ENCODE data around the gene EIF4B. TPM values are rescaled to one million over a fixed set of nuclear protein-coding genes. Genes with fewer than 3 reads are reported as not detected.

The EIF4B gene, protein sequence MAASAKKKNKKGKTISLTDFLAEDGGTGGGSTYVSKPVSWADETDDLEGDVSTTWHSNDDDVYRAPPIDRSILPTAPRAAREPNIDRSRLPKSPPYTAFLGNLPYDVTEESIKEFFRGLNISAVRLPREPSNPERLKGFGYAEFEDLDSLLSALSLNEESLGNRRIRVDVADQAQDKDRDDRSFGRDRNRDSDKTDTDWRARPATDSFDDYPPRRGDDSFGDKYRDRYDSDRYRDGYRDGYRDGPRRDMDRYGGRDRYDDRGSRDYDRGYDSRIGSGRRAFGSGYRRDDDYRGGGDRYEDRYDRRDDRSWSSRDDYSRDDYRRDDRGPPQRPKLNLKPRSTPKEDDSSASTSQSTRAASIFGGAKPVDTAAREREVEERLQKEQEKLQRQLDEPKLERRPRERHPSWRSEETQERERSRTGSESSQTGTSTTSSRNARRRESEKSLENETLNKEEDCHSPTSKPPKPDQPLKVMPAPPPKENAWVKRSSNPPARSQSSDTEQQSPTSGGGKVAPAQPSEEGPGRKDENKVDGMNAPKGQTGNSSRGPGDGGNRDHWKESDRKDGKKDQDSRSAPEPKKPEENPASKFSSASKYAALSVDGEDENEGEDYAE
- polyA plus RNA-seq (2012; rRNA removed) = 267 and 292 TPM in 2 replicates
- polyA plus RNA-seq (2012; cell fraction: cytosol; rRNA removed) = 346 and 371 TPM in 2 replicates
- 127 and 164 TPM in 2 replicates for polyA plus RNA-seq (2012; cell fraction: nucleus; rRNA removed)

DNA sequence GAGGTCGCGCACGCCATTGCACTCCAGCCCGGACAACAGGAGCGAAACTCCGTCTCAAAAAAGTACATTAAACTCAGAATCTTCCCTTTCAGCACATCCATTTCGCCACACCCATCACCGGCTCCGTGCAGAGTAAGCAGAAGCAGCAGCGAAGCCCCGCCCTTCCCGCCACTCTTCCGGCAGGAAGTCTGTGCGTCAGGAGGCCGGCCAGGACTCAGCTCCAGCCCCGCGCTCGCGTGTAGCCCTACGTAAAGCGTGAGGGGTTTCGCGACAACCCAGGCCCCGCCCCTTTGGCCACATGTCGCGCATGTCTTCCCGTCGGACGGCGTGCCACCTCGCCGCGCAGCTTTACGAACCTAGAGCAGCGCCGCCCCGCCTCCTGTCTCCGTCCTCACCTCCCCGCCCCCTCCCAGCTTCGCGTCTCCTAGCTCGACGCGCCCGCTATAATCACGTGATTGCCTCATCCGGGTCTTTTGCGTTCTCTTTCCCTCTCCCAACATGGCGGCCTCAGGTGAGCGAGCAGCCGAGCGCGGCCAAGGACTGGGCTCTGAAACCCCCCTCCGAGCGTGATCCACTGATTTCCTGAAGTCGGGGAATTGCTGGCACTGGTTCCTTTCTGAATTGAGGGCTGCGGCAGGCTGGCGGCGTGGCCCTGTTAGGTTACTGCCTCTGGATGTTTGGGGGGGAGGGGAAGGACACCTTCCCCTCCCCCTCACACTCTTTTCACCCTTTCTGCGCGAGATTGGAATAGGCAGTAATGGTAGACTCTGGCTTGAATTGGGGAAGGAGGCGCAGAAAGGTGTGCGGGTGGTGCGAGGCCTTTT, at the start of gene EIF4B:
Gene EIF4B (plus strand): TSS at position 471 of the 824 bp plus-strand sequence. CDS start 28 bp downstream, at position 499.
- peaks cover 7% of the 10 kb centered on the region for H3F3A ChIP-seq (replicated peaks; ENCODE audit: insufficient read depth)
- WGBS (ENCODE audit: low lambda C conversion rate) = under 1% methylated on average over 41 of the region's 64 CpGs
- H3K9ac ChIP-seq = peak within 1 kb of the TSS; percentile 93
- peaks cover 11 to 30% of the 10 kb centered on the region in 2 experiments for H3K36me3 ChIP-seq (replicated peaks in 1 of 2; ENCODE audit: control insufficient read depth in 1 of 2, insufficient read depth in 2 of 2, low read length in 1 of 2)
- H3K4me1 ChIP-seq (ENCODE audit: control insufficient read depth in 1 of 2, insufficient read depth in 2 of 2, low read depth in 1 of 2, low read length in 1 of 2) = peaks cover 14 to 19% of the 10 kb centered on the region in 2 experiments; a peak in 3 of 4 replicates
- H3K4me3 ChIP-seq (ENCODE audit: low read depth in 2 of 2, low read length in 1 of 2) = peak within 1 kb of the TSS; percentile 62 to 97
- H2AFZ ChIP-seq (ENCODE audit: low read depth) = peak within 1 kb of the TSS; percentile 88
- no peaks in the 10 kb centered on the region for H3K9me2 ChIP-seq
- H3K27me3 ChIP-seq (ENCODE audit: insufficient read depth) = no peaks in the 10 kb centered on the region
- POLR2A ChIA-PET = interaction anchor here (0.8 to 1.8 kb wide), 5 partner anchors 11 to 175 kb away, joined by 3 to 8 read pairs (median 3); partner anchors contain the start of gene CSAD
- DNase-seq = peak; percentile 95
- H4K20me1 ChIP-seq (ENCODE audit: insufficient read depth) = peaks cover 43% of the 10 kb centered on the region
- peak within 1 kb of the TSS; percentile 90 to 92 for H3K27ac ChIP-seq (ENCODE audit: low read depth in 2 of 2, low read length in 1 of 2)
- peaks cover 59% of the 10 kb centered on the region for H3K79me2 ChIP-seq (ENCODE audit: insufficient read depth)
- H3K9me3 ChIP-seq = no peaks in the 10 kb centered on the region
- H3K4me2 ChIP-seq = peak within 1 kb of the TSS; percentile 89
- CTCF ChIA-PET = interaction anchor here (0.7 to 2.1 kb wide), 6 partner anchors 20 to 289 kb away, joined by 3 to 10 read pairs (median 4); partner anchors contain the start of gene PFDN5
- no peak for TF ChIP-seq MEF2A (IDR thresholded peaks at IDR 0.05; ENCODE audit: borderline replicate concordance, low read depth)
- no peak for TF ChIP-seq FOXJ3 (CRISPR knock-in tag; IDR thresholded peaks at IDR 0.05)
- TF ChIP-seq MXI1 (IDR thresholded peaks at IDR 0.05; ENCODE audit: low read depth, low read length) = peak; percentile 98
- no peak for TF ChIP-seq FOSL2 (IDR thresholded peaks at IDR 0.05; ENCODE audit: borderline replicate concordance, low read depth)
- TF ChIP-seq GATA2 (CRISPR knock-in tag; IDR thresholded peaks at IDR 0.05) = no peak
- TF ChIP-seq NRF1 (IDR thresholded peaks at IDR 0.05; ENCODE audit: low read depth, low read length) = peak; percentile 80
- TF ChIP-seq, protein P1, sequence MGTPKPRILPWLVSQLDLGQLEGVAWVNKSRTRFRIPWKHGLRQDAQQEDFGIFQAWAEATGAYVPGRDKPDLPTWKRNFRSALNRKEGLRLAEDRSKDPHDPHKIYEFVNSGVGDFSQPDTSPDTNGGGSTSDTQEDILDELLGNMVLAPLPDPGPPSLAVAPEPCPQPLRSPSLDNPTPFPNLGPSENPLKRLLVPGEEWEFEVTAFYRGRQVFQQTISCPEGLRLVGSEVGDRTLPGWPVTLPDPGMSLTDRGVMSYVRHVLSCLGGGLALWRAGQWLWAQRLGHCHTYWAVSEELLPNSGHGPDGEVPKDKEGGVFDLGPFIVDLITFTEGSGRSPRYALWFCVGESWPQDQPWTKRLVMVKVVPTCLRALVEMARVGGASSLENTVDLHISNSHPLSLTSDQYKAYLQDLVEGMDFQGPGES (IDR thresholded peaks at IDR 0.05; ENCODE audit: low read depth, low read length) = no peak
- no peak for TF ChIP-seq EP300 (IDR thresholded peaks at IDR 0.05; ENCODE audit: borderline replicate concordance in 1 of 2, low read depth in 1 of 2, low read length in 1 of 2)
- TF ChIP-seq SIN3A (IDR thresholded peaks at IDR 0.05; ENCODE audit: borderline replicate concordance, low read depth, low read length) = no peak; the same call in 1 of the 2 replicates
- TF ChIP-seq GABPA (IDR thresholded peaks at IDR 0.05; ENCODE audit: low read depth) = peak; percentile 72
- TF ChIP-seq, protein P2, sequence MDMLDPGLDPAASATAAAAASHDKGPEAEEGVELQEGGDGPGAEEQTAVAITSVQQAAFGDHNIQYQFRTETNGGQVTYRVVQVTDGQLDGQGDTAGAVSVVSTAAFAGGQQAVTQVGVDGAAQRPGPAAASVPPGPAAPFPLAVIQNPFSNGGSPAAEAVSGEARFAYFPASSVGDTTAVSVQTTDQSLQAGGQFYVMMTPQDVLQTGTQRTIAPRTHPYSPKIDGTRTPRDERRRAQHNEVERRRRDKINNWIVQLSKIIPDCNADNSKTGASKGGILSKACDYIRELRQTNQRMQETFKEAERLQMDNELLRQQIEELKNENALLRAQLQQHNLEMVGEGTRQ (IDR thresholded peaks at IDR 0.05; ENCODE audit: borderline replicate concordance, low read depth, low read length) = peak; percentile 60; the same call in 1 of the 2 replicates
- TF ChIP-seq POLR2AphosphoS5 (IDR thresholded peaks at IDR 0.05; ENCODE audit: low read depth, low read length) = peak; percentile 75
- TF ChIP-seq, protein P3, sequence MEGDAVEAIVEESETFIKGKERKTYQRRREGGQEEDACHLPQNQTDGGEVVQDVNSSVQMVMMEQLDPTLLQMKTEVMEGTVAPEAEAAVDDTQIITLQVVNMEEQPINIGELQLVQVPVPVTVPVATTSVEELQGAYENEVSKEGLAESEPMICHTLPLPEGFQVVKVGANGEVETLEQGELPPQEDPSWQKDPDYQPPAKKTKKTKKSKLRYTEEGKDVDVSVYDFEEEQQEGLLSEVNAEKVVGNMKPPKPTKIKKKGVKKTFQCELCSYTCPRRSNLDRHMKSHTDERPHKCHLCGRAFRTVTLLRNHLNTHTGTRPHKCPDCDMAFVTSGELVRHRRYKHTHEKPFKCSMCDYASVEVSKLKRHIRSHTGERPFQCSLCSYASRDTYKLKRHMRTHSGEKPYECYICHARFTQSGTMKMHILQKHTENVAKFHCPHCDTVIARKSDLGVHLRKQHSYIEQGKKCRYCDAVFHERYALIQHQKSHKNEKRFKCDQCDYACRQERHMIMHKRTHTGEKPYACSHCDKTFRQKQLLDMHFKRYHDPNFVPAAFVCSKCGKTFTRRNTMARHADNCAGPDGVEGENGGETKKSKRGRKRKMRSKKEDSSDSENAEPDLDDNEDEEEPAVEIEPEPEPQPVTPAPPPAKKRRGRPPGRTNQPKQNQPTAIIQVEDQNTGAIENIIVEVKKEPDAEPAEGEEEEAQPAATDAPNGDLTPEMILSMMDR (IDR thresholded peaks at IDR 0.05) = no peak
- peak; percentile 92 for TF ChIP-seq TAF1 (IDR thresholded peaks at IDR 0.05; ENCODE audit: borderline replicate concordance, low read depth, low read length)
- TF ChIP-seq, protein P4, sequence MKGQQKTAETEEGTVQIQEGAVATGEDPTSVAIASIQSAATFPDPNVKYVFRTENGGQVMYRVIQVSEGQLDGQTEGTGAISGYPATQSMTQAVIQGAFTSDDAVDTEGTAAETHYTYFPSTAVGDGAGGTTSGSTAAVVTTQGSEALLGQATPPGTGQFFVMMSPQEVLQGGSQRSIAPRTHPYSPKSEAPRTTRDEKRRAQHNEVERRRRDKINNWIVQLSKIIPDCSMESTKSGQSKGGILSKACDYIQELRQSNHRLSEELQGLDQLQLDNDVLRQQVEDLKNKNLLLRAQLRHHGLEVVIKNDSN (IDR thresholded peaks at IDR 0.05; ENCODE audit: borderline replicate concordance, low read depth) = peak; percentile 94
- TF ChIP-seq, protein P5, sequence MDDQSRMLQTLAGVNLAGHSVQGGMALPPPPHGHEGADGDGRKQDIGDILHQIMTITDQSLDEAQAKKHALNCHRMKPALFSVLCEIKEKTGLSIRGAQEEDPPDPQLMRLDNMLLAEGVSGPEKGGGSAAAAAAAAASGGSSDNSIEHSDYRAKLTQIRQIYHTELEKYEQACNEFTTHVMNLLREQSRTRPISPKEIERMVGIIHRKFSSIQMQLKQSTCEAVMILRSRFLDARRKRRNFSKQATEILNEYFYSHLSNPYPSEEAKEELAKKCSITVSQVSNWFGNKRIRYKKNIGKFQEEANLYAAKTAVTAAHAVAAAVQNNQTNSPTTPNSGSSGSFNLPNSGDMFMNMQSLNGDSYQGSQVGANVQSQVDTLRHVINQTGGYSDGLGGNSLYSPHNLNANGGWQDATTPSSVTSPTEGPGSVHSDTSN (IDR thresholded peaks at IDR 0.05) = no peak
- TF ChIP-seq YY1 (IDR thresholded peaks at IDR 0.05; ENCODE audit: low read depth) = peak; percentile 97
- TF ChIP-seq CHD2 (IDR thresholded peaks at IDR 0.05; ENCODE audit: low read length, partially characterized antibody) = peak; percentile 93
